GM18867 (cell line): ENCODE measurements around the gene HACD3.
A peak's percentile ranks its signal among the peaks of the same experiment; 100 is the strongest.

ENCODE experiments used
- ATAC-seq: cut with Tn5 transposase; IDR thresholded peaks from one replicate; pipeline ENCODE4 v1.9.1; 2021; ENCODE audit warnings: mild to moderate bottlenecking, moderate library complexity; ENCODE audit not compliant: unreplicated experiment

The HACD3 gene

GRCh38 chr15:65530318-65531111 lies at the start of gene HACD3:
Gene HACD3 (plus strand): TSS chr15:65530463. CDS start chr15:65530632, 169 bp downstream.
- ATAC-seq = peak; percentile 87

- no peak for ATAC-seq
Observed at GRCh38 chr15:65484876-65485275, 45.4 kb upstream of the HACD3 start.

GRCh38 chr15:65494076-65494475 lies 36.2 kb upstream of the HACD3 start:
- no peak for ATAC-seq

GRCh38 chr15:65509321-65509720 lies 20.9 kb upstream of the HACD3 start:
- ATAC-seq = no peak

GRCh38 chr15:65512189-65512588 lies 18.1 kb upstream of the HACD3 start:
- ATAC-seq = no peak

GRCh38 chr15:65512807-65513416 lies 17.4 kb upstream of the HACD3 start:
- ATAC-seq = no peak

GRCh38 chr15:65516997-65517865 lies 13.0 kb upstream of the HACD3 start, which contains the start of gene DPP8:
Gene DPP8 (minus strand): TSS chr15:65517689. CDS start chr15:65512553, 5,136 bp downstream.
- ATAC-seq = peak; percentile 88

GRCh38 chr15:65517866-65518207 lies 12.4 kb upstream of the HACD3 start:
- ATAC-seq = no peak

GRCh38 chr15:65518633-65519285 lies 11.5 kb upstream of the HACD3 start:
- ATAC-seq = no peak

- no peak for ATAC-seq
Observed at GRCh38 chr15:65521350-65521749, 8.9 kb upstream of the HACD3 start.

GRCh38 chr15:65524226-65524625 lies 6.0 kb upstream of the HACD3 start:
- no peak for ATAC-seq

GRCh38 chr15:65525622-65526021 lies 4.6 kb upstream of the HACD3 start:
- ATAC-seq = no peak

GRCh38 chr15:65528461-65529060 lies 1.7 kb upstream of the HACD3 start:
- ATAC-seq = no peak

GRCh38 chr15:65529762-65530317 lies 423 bp upstream of the HACD3 start:
- ATAC-seq = no peak

- no peak for ATAC-seq
Observed at GRCh38 chr15:65532738-65533051, 2.4 kb downstream of the HACD3 start.

GRCh38 chr15:65533057-65533756 lies 2.9 kb downstream of the HACD3 start:
- ATAC-seq = no peak

- no peak for ATAC-seq
Observed at GRCh38 chr15:65535192-65535591, 4.9 kb downstream of the HACD3 start.

GRCh38 chr15:65540314-65540713 lies 10.1 kb downstream of the HACD3 start:
- no peak for ATAC-seq

GRCh38 chr15:65541231-65541820 lies 11.1 kb downstream of the HACD3 start:
- no peak for ATAC-seq
